IMR-90 (cell line): ENCODE measurements around the gene CAP2. TPM values are rescaled to one million over a fixed set of nuclear protein-coding genes. Genes with fewer than 3 reads are reported as not detected.

Experiments used
- ATAC-seq: fragments of 200-7000 bp; cut with Tn5 transposase; 2 replicates; pipeline ENCODE4 v1.9.1; 2020; ENCODE audit warnings: low read depth, mild to moderate bottlenecking, moderate library complexity
- BruUV-seq: library from RNA; stranded (reverse); fragments of 400-500 nt; replicated peaks from 2 replicates; lab custom pipeline; 2021; lab: Mats Ljungman, UMichigan
- CTCF ChIA-PET: fragments of 300-600 bp; formaldehyde crosslinking; extraction: SDS; loops from one replicate; lab custom pipeline; 2021; ENCODE audit warnings: antibody characterized with exemption; lab: Yijun Ruan, JAX
- POLR2A ChIA-PET: fragments of 300-600 bp; sonication (Branson Sonifier 250); formaldehyde crosslinking; loops from one replicate; lab custom pipeline; 2022; ENCODE audit warnings: antibody characterized with exemption; ENCODE audit not compliant: unreplicated experiment; lab: Charles Lee
- DNase-seq: peaks from one replicate; pipeline ENCODE4 v3.0.0; 2013
- H2AFZ ChIP-seq: replicated peaks from 2 replicates; pipeline ENCODE3; 2013; ENCODE audit warnings: low read length, mild to moderate bottlenecking; ENCODE audit not compliant: poor library complexity
- H2AK5ac ChIP-seq: 2 replicates; pipeline ENCODE4 v1.6.1; 2013; ENCODE audit warnings: low read depth, low read length, inconsistent platforms
- H2AK9ac ChIP-seq: replicated peaks from 2 replicates; pipeline ENCODE3; 2013; ENCODE audit warnings: mild to moderate bottlenecking, low read depth, low read length, moderate library complexity; ENCODE audit not compliant: poor library complexity
- H2BK120ac ChIP-seq: 2 replicates; pipeline ENCODE4 v1.6.1; 2013; ENCODE audit warnings: low read depth, low read length, inconsistent platforms
- H2BK15ac ChIP-seq: 3 replicates; pipeline ENCODE4 v1.6.1; 2013; ENCODE audit warnings: low read depth, low read length, inconsistent platforms
- H2BK20ac ChIP-seq: 2 replicates; pipeline ENCODE4 v1.6.1; 2013; ENCODE audit warnings: low read depth, mild to moderate bottlenecking, inconsistent platforms, low read length, moderate library complexity
- H2BK5ac ChIP-seq: 2 replicates; pipeline ENCODE4 v1.6.1; 2013; ENCODE audit warnings: mild to moderate bottlenecking, low read depth, low read length, inconsistent platforms; ENCODE audit not compliant: poor library complexity, severe bottlenecking
- H3K14ac ChIP-seq: replicated peaks from 2 replicates; pipeline ENCODE4 v1.6.1; 2013; ENCODE audit warnings: low read depth, low read length, inconsistent platforms
- H3K18ac ChIP-seq: 2 replicates; pipeline ENCODE4 v1.6.1; 2013; ENCODE audit warnings: low read depth, low read length, control low read depth
- H3K23ac ChIP-seq: 2 replicates; pipeline ENCODE4 v1.6.1; 2013; ENCODE audit warnings: low read depth, low read length, inconsistent platforms
- H3K27ac ChIP-seq: 2 replicates; pipeline ENCODE4 v1.5.1; 2013; ENCODE audit warnings: mild to moderate bottlenecking, control low read depth, low read length; ENCODE audit not compliant: insufficient read depth
- H3K27me3 ChIP-seq: 2 replicates; pipeline ENCODE4 v1.6.1; 2013; ENCODE audit warnings: low read length; ENCODE audit not compliant: control insufficient read depth, insufficient read depth
- H3K36me3 ChIP-seq: 2 replicates; pipeline ENCODE4 v1.6.1; 2013; ENCODE audit warnings: low read length, mixed read lengths; ENCODE audit not compliant: control insufficient read depth, insufficient read depth
- H3K4ac ChIP-seq: 2 replicates; pipeline ENCODE4 v1.6.1; 2013; ENCODE audit warnings: low read depth, low read length, inconsistent platforms
- H3K4me1 ChIP-seq: 2 replicates; pipeline ENCODE4 v1.6.1; 2013; ENCODE audit warnings: low read length, mixed read lengths; ENCODE audit not compliant: control insufficient read depth, insufficient read depth
- H3K4me2 ChIP-seq: 2 replicates; pipeline ENCODE4 v1.6.1; 2013; ENCODE audit warnings: low read depth, mild to moderate bottlenecking, control low read depth, low read length, moderate library complexity
- H3K4me3 ChIP-seq: 2 replicates; pipeline ENCODE4 v1.5.1; 2013; ENCODE audit warnings: low read depth, mild to moderate bottlenecking, control low read depth, low read length, moderate library complexity; ENCODE audit not compliant: insufficient read depth
- H3K56ac ChIP-seq: 2 replicates; pipeline ENCODE4 v1.6.1; 2013; ENCODE audit warnings: low read length, inconsistent platforms; ENCODE audit not compliant: insufficient read depth; ENCODE audit errors: extremely low read depth
- H3K79me1 ChIP-seq, 2 experiments: 2 replicates each; pipeline ENCODE4 v1.6.1; 2013; ENCODE audit warnings: low read length in 2 of 2, inconsistent platforms in 1 of 2, low read depth in 1 of 2
- H3K9ac ChIP-seq: 2 replicates; pipeline ENCODE4 v1.6.1; 2013; ENCODE audit warnings: low read depth, low read length, control low read depth
- H3K9me1 ChIP-seq: 2 replicates; pipeline ENCODE4 v1.6.1; 2013; ENCODE audit warnings: low read length, inconsistent platforms; ENCODE audit not compliant: insufficient read depth
- H3K9me3 ChIP-seq: 2 replicates; pipeline ENCODE4 v1.6.1; 2013; ENCODE audit warnings: low read length; ENCODE audit not compliant: control insufficient read depth, insufficient read depth
- H4K20me1 ChIP-seq: 2 replicates; pipeline ENCODE4 v1.6.1; 2013; ENCODE audit warnings: low read length, inconsistent platforms; ENCODE audit not compliant: insufficient read depth
- H4K5ac ChIP-seq: 2 replicates; pipeline ENCODE4 v1.6.1; 2013; ENCODE audit warnings: mild to moderate bottlenecking, low read depth, low read length, control low read depth
- H4K8ac ChIP-seq, 2 experiments: 2 replicates each; pipeline ENCODE4 v1.6.1; 2013; ENCODE audit warnings: low read depth in 2 of 2, low read length in 2 of 2, control low read depth in 1 of 2, inconsistent platforms in 1 of 2
- H4K91ac ChIP-seq: 2 replicates; pipeline ENCODE4 v1.6.1; 2013; ENCODE audit warnings: low read depth, low read length, inconsistent platforms; ENCODE audit not compliant: insufficient read depth
- CEBPB ChIP-seq: IDR thresholded peaks from 2 replicates; pipeline ENCODE4 v1.6.1; 2012; ENCODE audit warnings: low read depth, low read length, improper control_type of control experiment
- NFE2L2 ChIP-seq: fragments of 150-350 bp; IDR thresholded peaks from 2 replicates; pipeline ENCODE4 v1.6.1; 2016; ENCODE audit warnings: low read depth, mild to moderate bottlenecking, low read length
- RAD21 ChIP-seq: IDR thresholded peaks from 2 replicates; pipeline ENCODE4 v1.6.1; 2012; ENCODE audit warnings: low read length, improper control_type of control experiment
- USF2 ChIP-seq: fragments of 150-350 bp; IDR thresholded peaks from 2 replicates; pipeline ENCODE4 v1.6.1; 2017; ENCODE audit warnings: mild to moderate bottlenecking, antibody characterized with exemption, low read length, low read depth
- WGBS, 2 experiments: methylation state at CpG; one replicate each; pipeline versions ENCODE4 v1.1.5 to v1.1.7; 2013; ENCODE audit warnings: missing lambda C conversion rate in 2 of 2; ENCODE audit not compliant: insufficient read length in 1 of 2; ENCODE audit errors: extremely low coverage in 2 of 2; 5-methylcytosine and 5-hydroxymethylcytosine counted together
- dilution Hi-C: fragments of 300-500 bp; cut with HindIII; formaldehyde crosslinking; loops from one replicate; pipeline ENCODE4 v1.14.3; 2018; ENCODE audit warnings: low sequenced_read_pairs; ENCODE audit not compliant: unreplicated experiment
- in situ Hi-C: fragments of 300-500 bp; cut with MboI; formaldehyde crosslinking; loops from 3 replicates; pipeline ENCODE4 v1.14.3; 2019; ENCODE audit warnings: low sequenced_read_pairs, inconsistent platforms, mixed read lengths
- intact Hi-C: fragments of 100-400 bp; cut with micrococcal nuclease; formaldehyde crosslinking; loops from 2 replicates; pipeline ENCODE4 v1.10.0; 2022
- polyA plus RNA-seq, 3 experiments: library from polyadenylated mRNA; depleted of rRNA; stranded (reverse); fragments of >200 nt; gene quantifications; 2 replicates each; pipeline ENCODE4 v1.2.3, GENCODE V29; 2012; ENCODE audit warnings: low replicate concordance in 1 of 3
- total RNA-seq: library from RNA; depleted of rRNA; stranded (reverse); fragments of >200 nt; gene quantifications from 2 replicates; pipeline ENCODE4 v1.2.3, GENCODE V29; 2012

CAP2 gene
- total and polyA plus RNA-seq, 2 of the 4 experiments (the other 2 are of a cell fraction) = 14.5 to 27.5 TPM

- no peak overlapping the region for H2AK5ac ChIP-seq
- H3K9me1 ChIP-seq = peaks cover 6% of the 10 kb centered on the region; the same call in 1 of the 2 replicates
- no peak overlapping the region for H3K4me2 ChIP-seq
- H3K79me1 ChIP-seq = peaks cover 6 to 21% of the 10 kb centered on the region in 2 experiments; a peak in 2 of 4 replicates
- ChIA-PET POLR2A (no interaction called here), CTCF (no interaction called here)
- TF ChIP-seq USF2 = no peak
- no peak for TF ChIP-seq RAD21
- TF ChIP-seq CEBPB = 0 out of 2 replicates have a peak, but pooled peaks have one; percentile 15
- TF ChIP-seq NFE2L2 = no peak
- no peak overlapping the region for H4K5ac ChIP-seq
- no CpG with 5 or more reads among the region's 4 CpGs for WGBS, 2 experiments
- H2BK20ac ChIP-seq = no peak overlapping the region; the same call in 1 of the 2 replicates
- peak; percentile 43 for DNase-seq
- H3K18ac ChIP-seq = no peak overlapping the region; the same call in 1 of the 2 replicates
- no peaks in the 10 kb centered on the region for H3K27me3 ChIP-seq
- H4K20me1 ChIP-seq = no peaks in the 10 kb centered on the region
- ATAC-seq = no peak
- no peaks in the 10 kb centered on the region for H3K9me3 ChIP-seq
- no peak overlapping the region for H3K56ac ChIP-seq
- H4K91ac ChIP-seq = no peak overlapping the region
- no peaks in the 10 kb centered on the region; the same call in 1 of the 2 replicates for H3K36me3 ChIP-seq
- H3K14ac ChIP-seq = peak overlapping the region; percentile 68; the same call in 1 of the 2 replicates
- no peak overlapping the region for H2BK15ac ChIP-seq
- H2BK5ac ChIP-seq = peak overlapping the region; percentile 53
- H2AK9ac ChIP-seq = no peak overlapping the region
- no peak overlapping the region for H2AFZ ChIP-seq
- H3K9ac ChIP-seq = no peak overlapping the region
- H3K4me3 ChIP-seq = no peak overlapping the region
- in situ Hi-C loops = no loop called here
- peak overlapping the region; percentile 40; the same call in 1 of the 2 replicates for H2BK120ac ChIP-seq
- no peak overlapping the region for H4K8ac ChIP-seq
- H3K23ac ChIP-seq = 0 out of 2 replicates have a peak overlapping the region, but pooled peaks have one; percentile 2
- dilution Hi-C loops = no loop called here
- no peak overlapping the region for H3K27ac ChIP-seq
- no peak overlapping the region for H3K4ac ChIP-seq
- H3K4me1 ChIP-seq = peaks cover 4% of the 10 kb centered on the region; the same call in 1 of the 2 replicates
- BruUV-seq = no TSS peak
- intact Hi-C loops = no loop called here
Observed at GRCh38 chr6:17458966-17459365, 65.6 kb downstream of the CAP2 start.
